Trophoblast cell (in vitro differentiated cells and primary cell): ENCODE results near the gene EGFR.

Experiments used
- DNase-seq, 2 donors: peaks; one replicate each; pipeline ENCODE4 v3.0.0-alpha.2; 2016
- H2AFZ ChIP-seq: 2 replicates; pipeline ENCODE4 v1.6.1; 2013; ENCODE audit warnings: low read length, moderate library complexity, mild to moderate bottlenecking; ENCODE audit not compliant: insufficient read depth, poor library complexity
- H2AK5ac ChIP-seq: 2 replicates; pipeline ENCODE4 v1.6.1; 2013; ENCODE audit warnings: mild to moderate bottlenecking, low read length
- H2BK120ac ChIP-seq: 2 replicates; pipeline ENCODE4 v1.6.1; 2013; ENCODE audit warnings: low read length, mild to moderate bottlenecking, moderate library complexity; ENCODE audit not compliant: insufficient read depth, poor library complexity
- H2BK12ac ChIP-seq: 2 replicates; pipeline ENCODE4 v1.6.1; 2013; ENCODE audit warnings: mild to moderate bottlenecking, low read length, moderate library complexity
- H2BK5ac ChIP-seq: 2 replicates; pipeline ENCODE4 v1.6.1; 2013; ENCODE audit warnings: low read length, low read depth, moderate library complexity, mild to moderate bottlenecking; ENCODE audit not compliant: poor library complexity
- H3K14ac ChIP-seq: 2 replicates; pipeline ENCODE4 v1.6.1; 2013; ENCODE audit warnings: mild to moderate bottlenecking, low read length
- H3K18ac ChIP-seq: 2 replicates; pipeline ENCODE4 v1.6.1; 2013; ENCODE audit warnings: mild to moderate bottlenecking, low read length
- H3K23ac ChIP-seq: 2 replicates; pipeline ENCODE4 v1.6.1; 2013; ENCODE audit warnings: low read length
- H3K27ac ChIP-seq: 2 replicates; pipeline ENCODE4 v1.5.1; 2013; ENCODE audit warnings: low read depth, mild to moderate bottlenecking, inconsistent platforms, low read length, moderate library complexity
- H3K27me3 ChIP-seq: 2 replicates; pipeline ENCODE4 v1.6.1; 2013; ENCODE audit warnings: inconsistent platforms, mild to moderate bottlenecking, low read length, moderate library complexity; ENCODE audit not compliant: insufficient read depth
- H3K36me3 ChIP-seq, 2 experiments: 1 replicate in 1 of 2; 2 replicates in 1 of 2; pipeline ENCODE4 v1.6.1; 2013; ENCODE audit warnings: low read length in 2 of 2, mild to moderate bottlenecking in 2 of 2, moderate library complexity in 1 of 2; ENCODE audit not compliant: insufficient read depth in 2 of 2, control insufficient read depth in 1 of 2
- H3K4ac ChIP-seq: 2 replicates; pipeline ENCODE4 v1.6.1; 2013; ENCODE audit warnings: low read depth, mild to moderate bottlenecking, low read length, moderate library complexity
- H3K4me1 ChIP-seq, 2 experiments: 1 replicate in 1 of 2; 2 replicates in 1 of 2; pipeline ENCODE4 v1.6.1; 2013; ENCODE audit warnings: low read length in 2 of 2, mild to moderate bottlenecking in 2 of 2, moderate library complexity in 1 of 2; ENCODE audit not compliant: insufficient read depth in 2 of 2, control insufficient read depth in 1 of 2
- H3K4me2 ChIP-seq: 2 replicates; pipeline ENCODE4 v1.6.1; 2013; ENCODE audit warnings: inconsistent platforms, mild to moderate bottlenecking, low read length, moderate library complexity
- H3K4me3 ChIP-seq: 2 replicates; pipeline ENCODE4 v1.5.1; 2013; ENCODE audit warnings: mild to moderate bottlenecking, low read depth, low read length, inconsistent platforms
- H3K79me1 ChIP-seq: one replicate; pipeline ENCODE4 v1.6.1; 2013; ENCODE audit warnings: low read length
- H3K79me2 ChIP-seq: 2 replicates; pipeline ENCODE4 v1.6.1; 2013; ENCODE audit warnings: low read length, mild to moderate bottlenecking; ENCODE audit not compliant: control insufficient read depth, insufficient read depth, poor library complexity
- H3K9ac ChIP-seq: 2 replicates; pipeline ENCODE4 v1.6.1; 2013; ENCODE audit warnings: mild to moderate bottlenecking, low read length
- H3K9me3 ChIP-seq: 2 replicates; pipeline ENCODE4 v1.6.1; 2013; ENCODE audit warnings: low read depth, mild to moderate bottlenecking, control low read depth, inconsistent platforms, low read length; ENCODE audit not compliant: insufficient read depth
- H4K12ac ChIP-seq: 2 replicates; pipeline ENCODE4 v1.6.1; 2013; ENCODE audit warnings: low read depth, mild to moderate bottlenecking, low read length, moderate library complexity
- H4K8ac ChIP-seq: 2 replicates; pipeline ENCODE4 v1.6.1; 2013; ENCODE audit warnings: low read depth, mild to moderate bottlenecking, low read length, moderate library complexity
- H4K91ac ChIP-seq: one replicate; pipeline ENCODE4 v1.6.1; 2013; ENCODE audit warnings: low read depth, mild to moderate bottlenecking, low read length, moderate library complexity
- WGBS: extraction: QIAGEN DNeasy Blood & Tissue Kit; methylation state at CpG from one replicate; pipeline ENCODE4 v1.1.7; 2013; ENCODE audit warnings: missing lambda C conversion rate; ENCODE audit not compliant: insufficient read length, insufficient coverage; ENCODE audit errors: extremely low coverage; 5-methylcytosine and 5-hydroxymethylcytosine counted together

EGFR gene

GRCh38 chr7:55162476-55162875 is 143.7 kb downstream of the EGFR start:
- Histone ChIP-seq H3K23ac (no peak overlapping the region), H3K27me3 (no peaks in the 10 kb centered on the region), H4K12ac (no peak overlapping the region), H3K4ac (no peak overlapping the region), H3K4me1 (no peaks in the 10 kb centered on the region), H3K4me3 (no peak overlapping the region), H2AFZ (no peak overlapping the region), H3K36me3 (peaks cover 22 to 41% of the 10 kb centered on the region in 2 experiments), H3K27ac (no peak overlapping the region), H2BK120ac (no peak overlapping the region), H3K18ac (no peak overlapping the region), H3K79me2 (no peaks in the 10 kb centered on the region), H3K4me2 (no peak overlapping the region), H3K14ac (no peak overlapping the region), H2BK5ac (no peak overlapping the region), H4K8ac (no peak overlapping the region), H2AK5ac (no peak overlapping the region), H4K91ac (no peak overlapping the region), H3K9me3 (peaks cover 3% of the 10 kb centered on the region), H2BK12ac (no peak overlapping the region), H3K9ac (no peak overlapping the region), H3K79me1 (no peaks in the 10 kb centered on the region)
- DNase-seq = no peak
- WGBS = no CpG with 5 or more reads among the region's 3 CpGs

DNA sequence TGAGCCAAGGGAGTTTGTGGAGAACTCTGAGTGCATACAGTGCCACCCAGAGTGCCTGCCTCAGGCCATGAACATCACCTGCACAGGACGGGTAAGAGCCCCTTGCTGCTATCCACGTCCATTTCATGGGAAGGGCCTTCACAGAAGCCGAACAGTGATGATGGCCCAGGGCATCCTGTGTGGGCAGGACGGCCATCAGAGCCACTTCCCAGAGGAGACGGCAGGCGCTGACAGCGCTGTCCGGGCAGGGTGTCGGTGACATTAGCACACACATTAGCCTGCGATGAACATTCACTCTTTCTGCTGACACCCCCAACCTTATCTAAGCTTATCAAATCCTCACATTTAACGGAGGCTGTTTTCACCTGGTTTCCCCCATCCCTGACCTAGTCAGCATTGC is 144.9 kb downstream of the EGFR start:
- DNase-seq = no peak
- no peak overlapping the region for H3K9ac ChIP-seq
- no peak overlapping the region for H3K4ac ChIP-seq
- no peak overlapping the region for H2BK120ac ChIP-seq
- no peak overlapping the region for H4K12ac ChIP-seq
- H3K27me3 ChIP-seq = no peaks in the 10 kb centered on the region
- no peak overlapping the region for H2AK5ac ChIP-seq
- no peak overlapping the region for H4K91ac ChIP-seq
- no peak overlapping the region for H3K27ac ChIP-seq
- H3K18ac ChIP-seq = no peak overlapping the region
- WGBS = no CpG with 5 or more reads among the region's 11 CpGs
- H2BK12ac ChIP-seq = no peak overlapping the region
- no peak overlapping the region for H2AFZ ChIP-seq
- H3K14ac ChIP-seq = no peak overlapping the region
- no peak overlapping the region for H3K4me3 ChIP-seq
- no peak overlapping the region for H3K23ac ChIP-seq
- H3K4me1 ChIP-seq = no peaks in the 10 kb centered on the region
- H2BK5ac ChIP-seq = no peak overlapping the region
- no peak overlapping the region for H4K8ac ChIP-seq
- H3K79me1 ChIP-seq = no peaks in the 10 kb centered on the region
- H3K9me3 ChIP-seq = peaks cover 3% of the 10 kb centered on the region
- H3K4me2 ChIP-seq = no peak overlapping the region
- peaks cover 18 to 31% of the 10 kb centered on the region in 2 experiments for H3K36me3 ChIP-seq
- H3K79me2 ChIP-seq = no peaks in the 10 kb centered on the region

DNA sequence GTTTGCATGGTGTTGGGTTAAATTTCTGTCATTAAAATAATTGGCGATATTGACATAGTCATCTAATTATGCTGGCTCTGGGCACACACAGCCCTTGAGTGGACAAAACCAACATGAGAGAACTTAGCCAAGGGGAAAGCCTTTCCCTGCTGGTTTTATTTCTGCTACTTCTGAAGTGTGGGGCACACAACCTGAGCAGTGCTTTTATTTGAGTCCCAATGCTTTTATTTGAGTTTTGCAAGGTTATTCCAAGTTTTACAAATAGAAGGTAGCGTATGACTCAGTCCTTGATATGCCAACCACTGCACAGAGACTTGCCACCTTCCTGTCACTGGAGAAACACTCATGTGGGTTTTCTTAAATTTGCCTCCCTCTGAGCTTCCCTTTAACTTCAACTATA is 145.7 kb downstream of the EGFR start:
- H2AFZ ChIP-seq = no peak overlapping the region
- H3K79me2 ChIP-seq = no peaks in the 10 kb centered on the region
- DNase-seq = no peak
- H3K4me1 ChIP-seq = no peaks in the 10 kb centered on the region
- no peak overlapping the region for H4K8ac ChIP-seq
- H2BK12ac ChIP-seq = no peak overlapping the region
- no peak overlapping the region for H3K18ac ChIP-seq
- no peak overlapping the region for H3K14ac ChIP-seq
- no peak overlapping the region for H4K91ac ChIP-seq
- H3K4ac ChIP-seq = no peak overlapping the region
- no peak overlapping the region for H2AK5ac ChIP-seq
- H3K9ac ChIP-seq = no peak overlapping the region
- H3K23ac ChIP-seq = no peak overlapping the region
- H3K9me3 ChIP-seq = peaks cover 3% of the 10 kb centered on the region
- no peak overlapping the region for H3K4me3 ChIP-seq
- no peaks in the 10 kb centered on the region for H3K79me1 ChIP-seq
- H3K36me3 ChIP-seq = peaks cover 10 to 24% of the 10 kb centered on the region in 2 experiments
- no peak overlapping the region for H2BK120ac ChIP-seq
- H2BK5ac ChIP-seq = no peak overlapping the region
- H3K27ac ChIP-seq = no peak overlapping the region
- H3K27me3 ChIP-seq = no peaks in the 10 kb centered on the region
- H3K4me2 ChIP-seq = no peak overlapping the region
- no CpG with 5 or more reads among the region's 2 CpGs for WGBS
- no peak overlapping the region for H4K12ac ChIP-seq

- no peak overlapping the region for H3K4me2 ChIP-seq
- WGBS = no CpG with 5 or more reads among the region's 13 CpGs
- H3K9me3 ChIP-seq = peaks cover 3% of the 10 kb centered on the region
- H2AK5ac ChIP-seq = no peak overlapping the region
- peaks cover 12 to 31% of the 10 kb centered on the region in 2 experiments for H3K36me3 ChIP-seq
- H2AFZ ChIP-seq = no peak overlapping the region
- H3K4me3 ChIP-seq = no peak overlapping the region
- DNase-seq = no peak
- no peak overlapping the region for H2BK120ac ChIP-seq
- no peak overlapping the region for H3K18ac ChIP-seq
- no peak overlapping the region for H2BK5ac ChIP-seq
- H3K14ac ChIP-seq = no peak overlapping the region
- no peak overlapping the region for H3K23ac ChIP-seq
- H3K27me3 ChIP-seq = no peaks in the 10 kb centered on the region
- H3K79me1 ChIP-seq = no peaks in the 10 kb centered on the region
- H3K4me1 ChIP-seq = no peaks in the 10 kb centered on the region
- H3K27ac ChIP-seq = no peak overlapping the region
- H3K4ac ChIP-seq = no peak overlapping the region
- H3K79me2 ChIP-seq = no peaks in the 10 kb centered on the region
- no peak overlapping the region for H2BK12ac ChIP-seq
- H4K12ac ChIP-seq = no peak overlapping the region
- no peak overlapping the region for H4K8ac ChIP-seq
- no peak overlapping the region for H3K9ac ChIP-seq
- no peak overlapping the region for H4K91ac ChIP-seq
Observed at GRCh38 chr7:55165176-55165861, 146.5 kb downstream of the EGFR start.
